Lower leg skin (tissue), 3 donors: ENCODE measurements around the gene AMPD3.

Experiments used
- CTCF ChIP-seq, 3 donors: fragments of 450-650 bp; IDR thresholded peaks; one replicate each; pipeline ENCODE4 v1.5.1; 2016; ENCODE audit warnings: antibody characterized with exemption in 3 of 3, mild to moderate bottlenecking in 3 of 3, moderate library complexity in 2 of 3
- POLR2A ChIP-seq, 2 donors: fragments of 450-650 bp; IDR thresholded peaks; one replicate each; pipeline ENCODE4 v1.6.1; 2016 to 2017; ENCODE audit warnings: antibody characterized with exemption in 2 of 2, mild to moderate bottlenecking in 1 of 2, moderate library complexity in 1 of 2

DNA sequence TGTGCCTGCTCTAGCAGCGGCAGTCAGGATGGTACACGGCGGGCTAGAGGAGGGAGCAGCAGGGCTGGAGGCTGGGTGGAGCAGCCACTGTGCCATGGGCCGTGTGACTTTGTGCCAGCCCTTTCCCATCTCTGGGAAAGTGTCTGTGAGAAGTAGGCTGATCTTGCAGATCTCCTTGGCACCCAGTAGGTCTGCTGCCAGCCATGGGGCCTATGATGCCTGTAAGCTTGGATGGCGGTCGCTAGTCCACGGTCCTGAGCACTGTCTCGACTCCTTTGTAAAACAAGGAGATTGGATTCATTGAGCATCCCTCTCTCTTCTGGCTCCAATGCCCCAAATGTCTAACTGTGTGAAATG is 22.6 kb downstream of the AMPD3 start:
- TF ChIP-seq CTCF (IDR thresholded peaks at IDR 0.05) (no peak), POLR2A (IDR thresholded peaks at IDR 0.05) (no peak)
